Smooth muscle cell (in vitro differentiated cells): ENCODE measurements around the gene ARHGEF26. TPM values are rescaled to one million over a fixed set of nuclear protein-coding genes. Genes with fewer than 3 reads are reported as not detected.

Experiments
- DNase-seq: peaks from one replicate; lab custom pipeline; 2025; ENCODE audit not compliant: unreplicated experiment; lab: John Stamatoyannopoulos, UW
- H2AFZ ChIP-seq: fragments of 200-600 bp; sonication (generic); 2 replicates; pipeline ENCODE4 v1.6.0; 2016; ENCODE audit warnings: antibody characterized with exemption, low read depth, mild to moderate bottlenecking
- H3F3A ChIP-seq: fragments of 200-600 bp; sonication (generic); 2 replicates; pipeline ENCODE4 v1.6.0; 2017; ENCODE audit warnings: antibody characterized with exemption, low read depth
- H3K27ac ChIP-seq: fragments of 200-600 bp; sonication (generic); 2 replicates; pipeline ENCODE4 v1.5.1; 2016; ENCODE audit warnings: low read depth, mild to moderate bottlenecking
- H3K27me3 ChIP-seq: fragments of 200-600 bp; sonication (generic); 2 replicates; pipeline ENCODE4 v1.6.1; 2016; ENCODE audit warnings: low read depth, mild to moderate bottlenecking
- H3K36me3 ChIP-seq: fragments of 200-600 bp; sonication (generic); 2 replicates; pipeline ENCODE4 v1.5.1; 2016; ENCODE audit warnings: low read depth
- H3K4me1 ChIP-seq: fragments of 200-600 bp; sonication (generic); 2 replicates; pipeline ENCODE4 v1.5.1; 2016; ENCODE audit warnings: low read depth
- H3K4me2 ChIP-seq: fragments of 200-600 bp; sonication (generic); 2 replicates; pipeline ENCODE4 v1.6.0; 2016; ENCODE audit warnings: mild to moderate bottlenecking
- H3K4me3 ChIP-seq: fragments of 200-600 bp; sonication (generic); 2 replicates; pipeline ENCODE4 v1.5.1; 2016; ENCODE audit warnings: mild to moderate bottlenecking
- H3K79me2 ChIP-seq: fragments of 200-600 bp; sonication (generic); 2 replicates; pipeline ENCODE4 v1.6.0; 2016; ENCODE audit warnings: low read depth, mild to moderate bottlenecking
- H3K9ac ChIP-seq: fragments of 200-600 bp; sonication (generic); 2 replicates; pipeline ENCODE4 v1.6.0; 2016; ENCODE audit warnings: low read depth
- H3K9me3 ChIP-seq: fragments of 200-600 bp; sonication (generic); replicated peaks from 2 replicates; pipeline ENCODE4 v1.5.1; 2016; ENCODE audit warnings: low read depth
- H4K20me1 ChIP-seq: fragments of 200-600 bp; sonication (generic); 2 replicates; pipeline ENCODE4 v1.6.0; 2016; ENCODE audit warnings: low read depth
- CTCF ChIP-seq: fragments of 200-600 bp; sonication (generic); IDR thresholded peaks from 2 replicates; pipeline ENCODE4 v1.5.1; 2017; ENCODE audit warnings: borderline replicate concordance, mild to moderate bottlenecking, antibody characterized with exemption; ENCODE audit not compliant: insufficient read depth, poor library complexity, severe bottlenecking
- WGBS: methylation state at CpG from one replicate; pipeline ENCODE4 v1.1.7; 2016; ENCODE audit warnings: low lambda C conversion rate; 5-methylcytosine and 5-hydroxymethylcytosine counted together
- polyA plus RNA-seq: library from polyadenylated mRNA; unstranded; fragments of >200 nt; fragmentation: Nextera tagmentation; extraction: Ambion mirVana; gene quantifications from 2 replicates; pipeline ENCODE4 v1.2.1, GENCODE V29; 2016
- total RNA-seq: library from RNA; depleted of rRNA; stranded (reverse); fragments of >200 nt; gene quantifications from 2 replicates; pipeline ENCODE4 v1.2.3, GENCODE V29; 2014

The ARHGEF26 gene
- total and polyA plus RNA-seq, 2 experiments from 2014 or later = 0.83 to 1.4 TPM

DNA sequence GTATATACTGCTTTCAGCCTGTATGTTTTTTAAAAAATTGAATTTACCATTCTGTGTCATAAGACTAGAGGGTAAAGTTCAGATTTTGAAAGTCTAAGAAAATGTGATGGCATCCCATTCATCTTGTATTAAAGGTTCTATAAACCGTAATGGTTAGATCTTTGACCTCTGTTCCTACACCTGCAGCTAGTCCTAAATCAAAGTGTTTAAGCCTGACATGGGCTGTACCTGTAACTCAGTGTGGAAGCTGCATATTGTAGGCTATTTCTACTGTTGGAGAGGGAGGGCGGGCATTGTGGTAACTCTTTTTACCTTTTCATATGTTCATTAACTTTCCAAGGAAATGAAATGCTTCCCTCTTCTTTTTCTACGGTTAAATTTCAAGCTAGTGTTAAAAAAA is 53.9 kb downstream of the ARHGEF26 start:
- H3K4me3 ChIP-seq = no peak overlapping the region
- H3K36me3 ChIP-seq = no peaks in the 10 kb centered on the region
- WGBS = 73% methylated on average over 3 of the region's 3 CpGs
- H3K27ac ChIP-seq = no peak overlapping the region
- H2AFZ ChIP-seq = no peak overlapping the region
- H3K9me3 ChIP-seq = no peaks in the 10 kb centered on the region
- H3K4me2 ChIP-seq = no peak overlapping the region
- DNase-seq = no peak
- H3F3A ChIP-seq = no peaks in the 10 kb centered on the region
- no peak overlapping the region for H3K9ac ChIP-seq
- no peak for TF ChIP-seq CTCF
- H3K27me3 ChIP-seq = no peaks in the 10 kb centered on the region
- H3K79me2 ChIP-seq = no peaks in the 10 kb centered on the region
- no peaks in the 10 kb centered on the region for H3K4me1 ChIP-seq
- H4K20me1 ChIP-seq = no peaks in the 10 kb centered on the region

DNA sequence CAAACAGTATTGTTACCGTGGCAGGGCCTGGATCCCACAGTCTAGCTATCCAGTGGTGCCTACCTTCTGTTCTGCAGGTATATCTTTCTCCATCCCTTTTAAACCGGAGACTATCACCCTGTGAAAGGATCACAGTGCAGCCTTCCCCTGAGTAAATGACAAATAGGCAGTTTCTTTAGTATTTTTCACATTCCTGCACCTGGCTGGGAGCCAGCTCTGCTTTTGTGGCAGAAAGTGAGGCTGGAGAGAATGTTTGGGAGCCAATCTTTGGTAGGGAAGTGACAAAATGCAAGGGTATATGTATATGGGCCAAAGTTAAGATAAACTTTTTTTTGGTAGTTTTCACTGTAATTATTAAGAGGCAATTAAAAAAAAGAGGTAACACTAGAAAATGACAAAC is 54.8 kb downstream of the ARHGEF26 start:
- no peak for TF ChIP-seq CTCF
- Histone ChIP-seq H3K27ac (no peak overlapping the region), H4K20me1 (no peaks in the 10 kb centered on the region), H3K4me3 (no peak overlapping the region), H3K4me2 (no peak overlapping the region), H3K4me1 (no peaks in the 10 kb centered on the region), H2AFZ (no peak overlapping the region), H3K9ac (no peak overlapping the region), H3F3A (no peaks in the 10 kb centered on the region), H3K27me3 (no peaks in the 10 kb centered on the region), H3K36me3 (no peaks in the 10 kb centered on the region), H3K79me2 (no peaks in the 10 kb centered on the region), H3K9me3 (no peaks in the 10 kb centered on the region)
- DNase-seq = no peak
- 84% methylated on average over 2 of the region's 2 CpGs for WGBS

DNA sequence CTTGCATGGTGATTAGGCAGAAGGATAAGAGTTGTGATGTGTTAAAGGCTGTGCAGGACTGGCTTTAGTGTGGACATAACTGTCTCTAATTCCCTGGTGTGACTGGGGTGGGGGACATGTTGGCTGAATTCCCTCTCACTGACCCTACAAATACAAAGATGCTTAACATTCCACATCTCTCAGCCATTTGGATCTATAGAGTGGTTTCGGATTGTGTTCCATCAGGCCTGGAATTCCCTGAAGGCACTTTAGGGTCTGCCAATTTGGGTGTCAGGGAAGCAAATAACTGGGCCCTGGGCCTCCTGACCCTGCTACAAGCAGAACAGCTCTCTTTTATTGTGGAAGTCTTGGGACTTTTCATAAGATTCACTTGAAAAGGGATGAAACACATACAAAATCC is 56.2 kb downstream of the ARHGEF26 start:
- no peaks in the 10 kb centered on the region for H3K79me2 ChIP-seq
- no peak for TF ChIP-seq CTCF
- no peak overlapping the region for H2AFZ ChIP-seq
- peaks cover 6% of the 10 kb centered on the region for H3K4me1 ChIP-seq
- no peak for DNase-seq
- H3K36me3 ChIP-seq = no peaks in the 10 kb centered on the region
- H3K9ac ChIP-seq = no peak overlapping the region
- H3K27me3 ChIP-seq = no peaks in the 10 kb centered on the region
- no peak overlapping the region for H3K4me3 ChIP-seq
- H4K20me1 ChIP-seq = no peaks in the 10 kb centered on the region
- H3K4me2 ChIP-seq = no peak overlapping the region
- no peaks in the 10 kb centered on the region for H3F3A ChIP-seq
- H3K9me3 ChIP-seq = no peaks in the 10 kb centered on the region
- no peak overlapping the region for H3K27ac ChIP-seq
- 87% methylated on average over 1 of the region's 1 CpG for WGBS

DNA sequence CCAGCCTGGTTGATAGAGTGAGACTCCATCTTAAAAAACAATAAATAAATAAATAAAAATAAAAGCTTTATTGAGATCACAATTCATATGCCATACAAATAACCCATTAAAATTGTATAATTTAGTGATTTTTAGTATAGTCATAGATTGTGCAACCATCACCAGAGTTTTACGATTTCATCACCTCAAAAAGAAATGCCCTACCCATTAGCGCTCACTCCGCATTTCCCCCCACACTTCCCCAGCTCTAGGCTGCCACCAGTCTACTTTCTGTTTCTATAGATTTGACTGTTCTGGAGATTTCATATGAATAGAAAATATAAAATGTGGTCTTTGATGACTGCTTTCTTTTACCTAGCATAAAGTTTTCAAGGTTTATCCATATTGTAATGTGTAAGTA is 57.0 kb downstream of the ARHGEF26 start:
- no peak overlapping the region for H3K4me2 ChIP-seq
- H2AFZ ChIP-seq = no peak overlapping the region
- no peaks in the 10 kb centered on the region for H4K20me1 ChIP-seq
- H3K9ac ChIP-seq = no peak overlapping the region
- H3K36me3 ChIP-seq = no peaks in the 10 kb centered on the region
- H3F3A ChIP-seq = no peaks in the 10 kb centered on the region
- DNase-seq = no peak
- no peak overlapping the region for H3K4me3 ChIP-seq
- 96% methylated on average over 3 of the region's 3 CpGs for WGBS
- no peaks in the 10 kb centered on the region for H3K27me3 ChIP-seq
- no peaks in the 10 kb centered on the region for H3K9me3 ChIP-seq
- H3K79me2 ChIP-seq = no peaks in the 10 kb centered on the region
- TF ChIP-seq CTCF = no peak
- H3K27ac ChIP-seq = no peak overlapping the region
- peaks cover 6% of the 10 kb centered on the region for H3K4me1 ChIP-seq
